ENCODE data around the gene MRPL21.

- TF ChIP-seq, protein P1, sequence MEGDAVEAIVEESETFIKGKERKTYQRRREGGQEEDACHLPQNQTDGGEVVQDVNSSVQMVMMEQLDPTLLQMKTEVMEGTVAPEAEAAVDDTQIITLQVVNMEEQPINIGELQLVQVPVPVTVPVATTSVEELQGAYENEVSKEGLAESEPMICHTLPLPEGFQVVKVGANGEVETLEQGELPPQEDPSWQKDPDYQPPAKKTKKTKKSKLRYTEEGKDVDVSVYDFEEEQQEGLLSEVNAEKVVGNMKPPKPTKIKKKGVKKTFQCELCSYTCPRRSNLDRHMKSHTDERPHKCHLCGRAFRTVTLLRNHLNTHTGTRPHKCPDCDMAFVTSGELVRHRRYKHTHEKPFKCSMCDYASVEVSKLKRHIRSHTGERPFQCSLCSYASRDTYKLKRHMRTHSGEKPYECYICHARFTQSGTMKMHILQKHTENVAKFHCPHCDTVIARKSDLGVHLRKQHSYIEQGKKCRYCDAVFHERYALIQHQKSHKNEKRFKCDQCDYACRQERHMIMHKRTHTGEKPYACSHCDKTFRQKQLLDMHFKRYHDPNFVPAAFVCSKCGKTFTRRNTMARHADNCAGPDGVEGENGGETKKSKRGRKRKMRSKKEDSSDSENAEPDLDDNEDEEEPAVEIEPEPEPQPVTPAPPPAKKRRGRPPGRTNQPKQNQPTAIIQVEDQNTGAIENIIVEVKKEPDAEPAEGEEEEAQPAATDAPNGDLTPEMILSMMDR (IDR thresholded peaks at IDR 0.05) = no peak
- TF ChIP-seq ZBTB21 (CRISPR knock-in tag; IDR thresholded peaks at IDR 0.05; ENCODE audit: borderline replicate concordance) = no peak
- no peak for TF ChIP-seq ZNF416 (CRISPR knock-in tag; IDR thresholded peaks at IDR 0.05)
- TF ChIP-seq NR2C2 (CRISPR knock-in tag; IDR thresholded peaks at IDR 0.05) = no peak
- no peak for TF ChIP-seq SMAD4 (CRISPR knock-in tag; IDR thresholded peaks at IDR 0.05)
- TF ChIP-seq, protein P2, sequence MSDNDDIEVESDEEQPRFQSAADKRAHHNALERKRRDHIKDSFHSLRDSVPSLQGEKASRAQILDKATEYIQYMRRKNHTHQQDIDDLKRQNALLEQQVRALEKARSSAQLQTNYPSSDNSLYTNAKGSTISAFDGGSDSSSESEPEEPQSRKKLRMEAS (CRISPR knock-in tag; IDR thresholded peaks at IDR 0.05) = no peak
- no peak for TF ChIP-seq SP1 (CRISPR knock-in tag; conservative IDR thresholded peaks at IDR 0.05)
- TF ChIP-seq, protein P3, sequence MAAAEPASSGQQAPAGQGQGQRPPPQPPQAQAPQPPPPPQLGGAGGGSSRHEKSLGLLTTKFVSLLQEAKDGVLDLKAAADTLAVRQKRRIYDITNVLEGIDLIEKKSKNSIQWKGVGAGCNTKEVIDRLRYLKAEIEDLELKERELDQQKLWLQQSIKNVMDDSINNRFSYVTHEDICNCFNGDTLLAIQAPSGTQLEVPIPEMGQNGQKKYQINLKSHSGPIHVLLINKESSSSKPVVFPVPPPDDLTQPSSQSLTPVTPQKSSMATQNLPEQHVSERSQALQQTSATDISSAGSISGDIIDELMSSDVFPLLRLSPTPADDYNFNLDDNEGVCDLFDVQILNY (CRISPR knock-in tag; IDR thresholded peaks at IDR 0.05) = no peak
These were observed 8.1 kb upstream of the MRPL21 start for GRCh38 chr11:68911731-68912130.
